ENCODE measurements around the gene RAB40B. TPM values are rescaled to one million over a fixed set of nuclear protein-coding genes. Genes with fewer than 3 reads are reported as not detected.

RAB40B gene
- total RNA-seq, 1 experiment from 2014 or later, result 3.2 TPM

DNA sequence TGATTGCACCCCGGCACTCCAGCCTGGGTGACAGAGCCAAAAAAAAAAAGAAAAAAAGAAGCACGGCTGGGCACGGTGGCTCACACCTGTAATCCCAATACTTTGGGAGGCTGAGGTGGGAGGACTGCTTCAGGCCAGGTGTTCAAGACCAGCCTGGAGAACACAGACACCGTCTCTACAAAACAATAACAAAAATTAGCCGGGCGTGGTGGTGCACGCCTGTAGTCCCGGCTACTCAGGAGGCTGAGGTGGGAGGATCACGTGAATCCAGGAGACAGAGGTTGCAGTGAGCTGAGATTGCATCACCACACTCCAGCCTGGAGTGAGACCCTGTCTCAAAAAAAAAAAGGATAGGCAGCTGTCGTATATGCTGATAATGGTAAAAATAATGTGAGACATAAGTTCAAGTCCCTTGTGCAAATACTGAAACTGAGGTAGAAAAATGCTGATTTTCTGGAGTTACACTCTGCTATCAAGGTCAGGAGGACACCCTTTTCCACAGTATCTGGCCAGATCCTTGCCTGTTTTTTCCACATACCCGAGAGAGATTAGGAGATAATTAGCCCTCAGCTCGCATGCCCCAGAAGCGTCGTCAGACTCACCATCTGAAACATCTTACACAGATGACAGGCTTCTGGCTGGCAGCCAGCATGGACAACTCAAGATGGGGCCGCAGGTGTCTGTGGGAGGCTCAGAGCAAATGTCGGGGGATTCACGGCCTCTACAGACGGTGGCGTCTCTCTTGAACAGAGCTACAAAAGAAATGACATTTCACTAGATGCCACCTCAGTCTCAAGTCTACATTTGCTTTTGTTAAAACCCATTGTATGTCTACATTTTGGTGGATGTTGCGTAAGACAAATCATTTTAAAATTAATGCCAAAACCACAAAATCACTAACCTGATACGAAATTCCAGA, 87.1 kb downstream of the RAB40B start:
- Histone ChIP-seq H3K4me1 (ENCODE audit: insufficient read depth, low read length, poor library complexity, severe bottlenecking) (peaks cover 10% of the 10 kb centered on the region), H3K4me3 (ENCODE audit: low read depth, low read length, poor library complexity, severe bottlenecking) (no peak overlapping the region), H3K27ac (ENCODE audit: low read depth, low read length, poor library complexity, severe bottlenecking) (peak overlapping the region; percentile 69), H3K9me3 (ENCODE audit: low read depth, low read length, poor library complexity, severe bottlenecking) (no peaks in the 10 kb centered on the region), H3K36me3 (ENCODE audit: insufficient read depth, low read length, poor library complexity, severe bottlenecking) (peaks cover 32% of the 10 kb centered on the region), H3K27me3 (replicated peaks; ENCODE audit: insufficient read depth, low read depth, low read length, poor library complexity) (no peaks in the 10 kb centered on the region)
- TF ChIP-seq, protein P1, sequence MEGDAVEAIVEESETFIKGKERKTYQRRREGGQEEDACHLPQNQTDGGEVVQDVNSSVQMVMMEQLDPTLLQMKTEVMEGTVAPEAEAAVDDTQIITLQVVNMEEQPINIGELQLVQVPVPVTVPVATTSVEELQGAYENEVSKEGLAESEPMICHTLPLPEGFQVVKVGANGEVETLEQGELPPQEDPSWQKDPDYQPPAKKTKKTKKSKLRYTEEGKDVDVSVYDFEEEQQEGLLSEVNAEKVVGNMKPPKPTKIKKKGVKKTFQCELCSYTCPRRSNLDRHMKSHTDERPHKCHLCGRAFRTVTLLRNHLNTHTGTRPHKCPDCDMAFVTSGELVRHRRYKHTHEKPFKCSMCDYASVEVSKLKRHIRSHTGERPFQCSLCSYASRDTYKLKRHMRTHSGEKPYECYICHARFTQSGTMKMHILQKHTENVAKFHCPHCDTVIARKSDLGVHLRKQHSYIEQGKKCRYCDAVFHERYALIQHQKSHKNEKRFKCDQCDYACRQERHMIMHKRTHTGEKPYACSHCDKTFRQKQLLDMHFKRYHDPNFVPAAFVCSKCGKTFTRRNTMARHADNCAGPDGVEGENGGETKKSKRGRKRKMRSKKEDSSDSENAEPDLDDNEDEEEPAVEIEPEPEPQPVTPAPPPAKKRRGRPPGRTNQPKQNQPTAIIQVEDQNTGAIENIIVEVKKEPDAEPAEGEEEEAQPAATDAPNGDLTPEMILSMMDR (conservative IDR thresholded peaks at IDR 0.05; ENCODE audit: low read depth, low read length), result no peak
- no peak for TF ChIP-seq EZH2 (IDR thresholded peaks at IDR 0.05; ENCODE audit: borderline replicate concordance, low read depth, low read length, poor library complexity, severe bottlenecking)
- intact Hi-C loops (cut with micrococcal nuclease; ENCODE audit: unreplicated experiment), result no loop called here
- POLR2A ChIA-PET (ENCODE audit: low non-redundant PET), result no interaction called here
- CTCF ChIA-PET, result interaction anchor here (0.6 kb wide), 1 partner anchor 105 kb away, joined by 8 read pairs; the partner anchor contains the start of gene FN3KRP
- no TSS peak for BruUV-seq (replicated peaks)
- peak; percentile 91 for DNase-seq (ENCODE audit: low spot score)

DNA sequence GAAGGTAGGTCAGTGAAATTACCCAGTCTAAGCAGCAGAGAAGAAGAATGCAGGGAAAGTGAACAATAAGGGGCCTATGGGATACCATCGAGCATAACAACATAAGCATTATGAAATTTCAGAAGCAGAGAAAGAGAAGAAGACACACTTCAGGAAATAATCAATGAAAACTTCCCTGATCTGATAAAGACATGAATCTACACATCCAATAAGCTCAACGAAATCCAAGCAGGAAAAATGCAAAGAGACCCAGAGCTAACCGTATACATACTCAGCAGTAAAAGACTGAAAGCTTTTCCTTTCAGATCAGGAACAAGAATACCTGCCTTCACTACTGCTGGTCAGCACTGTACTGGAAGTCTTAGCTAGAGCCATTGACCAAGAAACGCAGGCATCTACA, 88.8 kb downstream of the RAB40B start:
- no peak for TF ChIP-seq EZH2 (IDR thresholded peaks at IDR 0.05; ENCODE audit: borderline replicate concordance, low read depth, low read length, poor library complexity, severe bottlenecking)
- TF ChIP-seq, protein P1 (conservative IDR thresholded peaks at IDR 0.05; ENCODE audit: low read depth, low read length), result no peak
- POLR2A ChIA-PET (ENCODE audit: low non-redundant PET), result no interaction called here
- Histone ChIP-seq H3K9me3 (ENCODE audit: low read depth, low read length, poor library complexity, severe bottlenecking) (no peaks in the 10 kb centered on the region), H3K4me1 (ENCODE audit: insufficient read depth, low read length, poor library complexity, severe bottlenecking) (peaks cover 10% of the 10 kb centered on the region), H3K4me3 (ENCODE audit: low read depth, low read length, poor library complexity, severe bottlenecking) (no peak overlapping the region), H3K27me3 (replicated peaks; ENCODE audit: insufficient read depth, low read depth, low read length, poor library complexity) (no peaks in the 10 kb centered on the region), H3K27ac (ENCODE audit: low read depth, low read length, poor library complexity, severe bottlenecking) (no peak overlapping the region), H3K36me3 (ENCODE audit: insufficient read depth, low read length, poor library complexity, severe bottlenecking) (peaks cover 37% of the 10 kb centered on the region)
- DNase-seq (ENCODE audit: low spot score), result no peak
- no TSS peak for BruUV-seq (replicated peaks)
- CTCF ChIA-PET, result no interaction called here
- intact Hi-C loops (cut with micrococcal nuclease; ENCODE audit: unreplicated experiment), result no loop called here

DNA sequence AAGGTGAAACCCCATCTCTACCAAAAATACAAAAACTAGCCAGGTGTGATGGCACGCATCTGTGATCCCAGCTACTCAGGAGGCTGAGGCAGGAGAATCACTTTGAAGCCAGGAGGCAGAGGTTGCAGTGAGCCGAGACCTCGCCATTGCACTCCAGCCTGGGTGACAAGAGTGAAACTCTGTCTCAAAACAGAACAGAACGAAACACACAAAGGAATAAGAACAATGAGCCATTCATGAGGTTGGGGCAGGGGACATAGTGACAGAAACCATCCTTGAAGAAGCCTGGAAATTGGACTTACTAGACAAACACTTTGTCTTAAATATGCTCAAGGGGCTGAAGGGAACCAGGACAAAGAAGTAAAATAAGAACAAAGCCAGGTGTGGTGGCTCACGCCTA, 89.7 kb downstream of the RAB40B start:
- no peaks in the 10 kb centered on the region for H3K27me3 ChIP-seq (replicated peaks; ENCODE audit: insufficient read depth, low read depth, low read length, poor library complexity)
- no TSS peak for BruUV-seq (replicated peaks)
- no peaks in the 10 kb centered on the region for H3K9me3 ChIP-seq (ENCODE audit: low read depth, low read length, poor library complexity, severe bottlenecking)
- no peak for TF ChIP-seq EZH2 (IDR thresholded peaks at IDR 0.05; ENCODE audit: borderline replicate concordance, low read depth, low read length, poor library complexity, severe bottlenecking)
- TF ChIP-seq, protein P1 (conservative IDR thresholded peaks at IDR 0.05; ENCODE audit: low read depth, low read length), result no peak
- H3K4me3 ChIP-seq (ENCODE audit: low read depth, low read length, poor library complexity, severe bottlenecking), result no peak overlapping the region
- peaks cover 46% of the 10 kb centered on the region for H3K36me3 ChIP-seq (ENCODE audit: insufficient read depth, low read length, poor library complexity, severe bottlenecking)
- no peak for DNase-seq (ENCODE audit: low spot score)
- POLR2A ChIA-PET (ENCODE audit: low non-redundant PET), result interaction anchor here (0.7 kb wide), 1 partner anchor 222 kb away, joined by 3 read pairs; no protein-coding TSS in a partner anchor
- H3K4me1 ChIP-seq (ENCODE audit: insufficient read depth, low read length, poor library complexity, severe bottlenecking), result peaks cover 13% of the 10 kb centered on the region
- CTCF ChIA-PET, result no interaction called here
- no peak overlapping the region for H3K27ac ChIP-seq (ENCODE audit: low read depth, low read length, poor library complexity, severe bottlenecking)
- intact Hi-C loops (cut with micrococcal nuclease; ENCODE audit: unreplicated experiment), result no loop called here
